ENCODE measurements around the gene CPM.

GRCh38 chr12:68867606-68868005 is 65.4 kb downstream of the CPM start:
- TF ChIP-seq POLR2A (IDR thresholded peaks at IDR 0.05; ENCODE audit: low read depth, low read length) = no peak
- no peak for TF ChIP-seq POLR2AphosphoS5 (IDR thresholded peaks at IDR 0.05; ENCODE audit: low read depth, low read length)
- TF ChIP-seq TAF1 (IDR thresholded peaks at IDR 0.05; ENCODE audit: borderline replicate concordance, low read depth, low read length) = no peak

Data from GM12892 (cell line).